ENCODE results near the gene RASSF9.

RASSF9 gene

GRCh38 chr12:85784096-85784720, 52.0 kb downstream of the RASSF9 start:
- no peak for DNase-seq
- Histone ChIP-seq H3K27ac (no peak overlapping the region), H3K27me3 (ENCODE audit: insufficient read depth, low read depth, severe bottlenecking) (no peaks in the 10 kb centered on the region), H3K4me3 (ENCODE audit: low read depth, low read length) (no peak overlapping the region), H3K9me3 (ENCODE audit: severe bottlenecking) (no peaks in the 10 kb centered on the region), H3K36me3 (no peaks in the 10 kb centered on the region)
- TF ChIP-seq CTCF (IDR thresholded peaks at IDR 0.05; ENCODE audit: low read depth, low read length), result no peak

- Histone ChIP-seq H3K27me3 (ENCODE audit: insufficient read depth, low read depth, severe bottlenecking) (no peaks in the 10 kb centered on the region), H3K27ac (no peak overlapping the region), H3K36me3 (no peaks in the 10 kb centered on the region), H3K4me3 (ENCODE audit: low read depth, low read length) (no peak overlapping the region), H3K9me3 (ENCODE audit: severe bottlenecking) (no peaks in the 10 kb centered on the region)
- TF ChIP-seq CTCF (IDR thresholded peaks at IDR 0.05; ENCODE audit: low read depth, low read length), result no peak
- no peak for DNase-seq
Observed at GRCh38 chr12:85782711-85783110, 53.5 kb downstream of the RASSF9 start.

GRCh38 chr12:85781766-85782165, 54.4 kb downstream of the RASSF9 start:
- Histone ChIP-seq H3K9me3 (ENCODE audit: severe bottlenecking) (no peaks in the 10 kb centered on the region), H3K27me3 (ENCODE audit: insufficient read depth, low read depth, severe bottlenecking) (no peaks in the 10 kb centered on the region), H3K4me3 (ENCODE audit: low read depth, low read length) (no peak overlapping the region), H3K27ac (no peak overlapping the region), H3K36me3 (no peaks in the 10 kb centered on the region)
- peak; percentile 6 for DNase-seq
- no peak for TF ChIP-seq CTCF (IDR thresholded peaks at IDR 0.05; ENCODE audit: low read depth, low read length)

GRCh38 chr12:85779768-85780167, 56.4 kb downstream of the RASSF9 start:
- no peaks in the 10 kb centered on the region for H3K9me3 ChIP-seq (ENCODE audit: severe bottlenecking)
- H3K4me3 ChIP-seq (ENCODE audit: low read depth, low read length), result no peak overlapping the region
- no peaks in the 10 kb centered on the region for H3K27me3 ChIP-seq (ENCODE audit: insufficient read depth, low read depth, severe bottlenecking)
- no peak for TF ChIP-seq CTCF (IDR thresholded peaks at IDR 0.05; ENCODE audit: low read depth, low read length)
- H3K36me3 ChIP-seq, result no peaks in the 10 kb centered on the region
- H3K27ac ChIP-seq, result no peak overlapping the region
- DNase-seq, result no peak

- no peak for DNase-seq
- Histone ChIP-seq H3K27me3 (ENCODE audit: insufficient read depth, low read depth, severe bottlenecking) (no peaks in the 10 kb centered on the region), H3K9me3 (ENCODE audit: severe bottlenecking) (no peaks in the 10 kb centered on the region), H3K36me3 (no peaks in the 10 kb centered on the region), H3K4me3 (ENCODE audit: low read depth, low read length) (no peak overlapping the region), H3K27ac (no peak overlapping the region)
- no peak for TF ChIP-seq CTCF (IDR thresholded peaks at IDR 0.05; ENCODE audit: low read depth, low read length)
Observed at GRCh38 chr12:85775091-85775490, 61.1 kb downstream of the RASSF9 start.

- no peak for DNase-seq
- H3K9me3 ChIP-seq (ENCODE audit: severe bottlenecking), result no peaks in the 10 kb centered on the region
Observed at GRCh38 chr12:85765453-85765869, 70.7 kb downstream of the RASSF9 start.

More at GRCh38 chr12:85765453-85765869, 70.7 kb downstream of the RASSF9 start:
- H3K4me3 ChIP-seq (ENCODE audit: low read depth, low read length), result no peak overlapping the region
- H3K36me3 ChIP-seq, result no peaks in the 10 kb centered on the region
- no peaks in the 10 kb centered on the region for H3K27me3 ChIP-seq (ENCODE audit: insufficient read depth, low read depth, severe bottlenecking)
- no peak for TF ChIP-seq CTCF (IDR thresholded peaks at IDR 0.05; ENCODE audit: low read depth, low read length)
- H3K27ac ChIP-seq, result no peak overlapping the region

Measured in WERI-Rb-1 (cell line).